Calu3 (cell line): ENCODE results near the gene DOCK1. TPM values are rescaled to one million over a fixed set of nuclear protein-coding genes. Genes with fewer than 3 reads are reported as not detected.

Experiments
- BruUV-seq: library from RNA; stranded (reverse); fragments of 400-500 nt; replicated peaks from 2 replicates; lab custom pipeline; 2021; lab: Mats Ljungman, UMichigan
- CTCF ChIA-PET: fragments of 300-600 bp; sonication (Branson Sonifier 250); formaldehyde crosslinking; loops from one replicate; lab custom pipeline; 2022; ENCODE audit warnings: antibody characterized with exemption; lab: Charles Lee
- DNase-seq: peaks from one replicate; pipeline ENCODE4 v3.0.0; 2022
- H3K27ac Mint-ChIP-seq: one replicate; pipeline ENCODE4 v1.8.0; 2022; ENCODE audit warnings: mixed read lengths; ENCODE audit not compliant: unreplicated experiment
- H3K27me3 Mint-ChIP-seq: one replicate; pipeline ENCODE4 v1.8.0; 2022; ENCODE audit warnings: mixed read lengths; ENCODE audit not compliant: unreplicated experiment
- H3K36me3 Mint-ChIP-seq: one replicate; pipeline ENCODE4 v1.8.0; 2022; ENCODE audit warnings: mild to moderate bottlenecking, moderate library complexity, mixed read lengths; ENCODE audit not compliant: insufficient read depth, unreplicated experiment
- H3K4me1 Mint-ChIP-seq: one replicate; pipeline ENCODE4 v1.8.0; 2022; ENCODE audit warnings: mild to moderate bottlenecking, low read depth, mixed read lengths; ENCODE audit not compliant: unreplicated experiment
- H3K4me3 Mint-ChIP-seq: one replicate; pipeline ENCODE4 v1.8.0; 2022; ENCODE audit warnings: mild to moderate bottlenecking, low read depth, moderate library complexity, mixed read lengths; ENCODE audit not compliant: unreplicated experiment
- H3K9me3 Mint-ChIP-seq: one replicate; pipeline ENCODE4 v1.8.0; 2022; ENCODE audit warnings: low read depth, mixed read lengths; ENCODE audit not compliant: unreplicated experiment
- CTCF ChIP-seq: fragments of 200-600 bp; IDR thresholded peaks from one replicate; pipeline ENCODE4 v1.8.0; 2022; ENCODE audit warnings: antibody characterized with exemption; ENCODE audit not compliant: unreplicated experiment
- intact Hi-C: fragments of 100-400 bp; cut with micrococcal nuclease; formaldehyde crosslinking; loops from one replicate; pipeline ENCODE4 v1.10.0; 2022; ENCODE audit not compliant: unreplicated experiment
- total RNA-seq: library from RNA; stranded (reverse); gene quantifications from 2 replicates; pipeline ENCODE4 v1.2.3, GENCODE V29; 2022

DOCK1 gene
- total RNA-seq, 1 experiment from 2014 or later = 34.2 TPM

- H3K27me3 Mint-ChIP-seq = no peaks in the 10 kb centered on the region
- DNase-seq = no peak
- no peak overlapping the region for H3K27ac Mint-ChIP-seq
- CTCF ChIA-PET = no interaction called here
- intact Hi-C loops = no loop called here
- H3K9me3 Mint-ChIP-seq = no peaks in the 10 kb centered on the region
- TF ChIP-seq CTCF = no peak
- BruUV-seq = no TSS peak
- H3K36me3 Mint-ChIP-seq = no peaks in the 10 kb centered on the region
- H3K4me1 Mint-ChIP-seq = no peaks in the 10 kb centered on the region
- no peak overlapping the region for H3K4me3 Mint-ChIP-seq
Measured at GRCh38 chr10:127372361-127372760, 467.1 kb downstream of the DOCK1 start.

- no peak for DNase-seq
- CTCF ChIA-PET = no interaction called here
- Mint-ChIP-seq H3K27ac (no peak overlapping the region), H3K4me3 (no peak overlapping the region), H3K27me3 (no peaks in the 10 kb centered on the region), H3K36me3 (no peaks in the 10 kb centered on the region), H3K9me3 (no peaks in the 10 kb centered on the region), H3K4me1 (no peaks in the 10 kb centered on the region)
- BruUV-seq = no TSS peak
- TF ChIP-seq CTCF = no peak
- intact Hi-C loops = no loop called here
Measured at GRCh38 chr10:127374074-127374680, 468.9 kb downstream of the DOCK1 start.

- Mint-ChIP-seq H3K9me3 (no peaks in the 10 kb centered on the region), H3K4me1 (no peaks in the 10 kb centered on the region), H3K4me3 (no peak overlapping the region), H3K27me3 (no peaks in the 10 kb centered on the region), H3K36me3 (no peaks in the 10 kb centered on the region), H3K27ac (no peak overlapping the region)
- BruUV-seq = no TSS peak
- CTCF ChIA-PET = no interaction called here
- no peak for DNase-seq
- no peak for TF ChIP-seq CTCF
- intact Hi-C loops = no loop called here
Measured at GRCh38 chr10:127374901-127375300, 469.7 kb downstream of the DOCK1 start.

GRCh38 chr10:127375461-127375860 lies 470.2 kb downstream of the DOCK1 start:
- Mint-ChIP-seq H3K27ac (no peak overlapping the region), H3K36me3 (no peaks in the 10 kb centered on the region), H3K4me3 (no peak overlapping the region), H3K9me3 (no peaks in the 10 kb centered on the region), H3K27me3 (no peaks in the 10 kb centered on the region), H3K4me1 (no peaks in the 10 kb centered on the region)
- no peak for TF ChIP-seq CTCF
- BruUV-seq = no TSS peak
- no peak for DNase-seq
- intact Hi-C loops = no loop called here
- CTCF ChIA-PET = no interaction called here
